ENCODE measurements around the gene PSMB2.

PSMB2 gene

DNA sequence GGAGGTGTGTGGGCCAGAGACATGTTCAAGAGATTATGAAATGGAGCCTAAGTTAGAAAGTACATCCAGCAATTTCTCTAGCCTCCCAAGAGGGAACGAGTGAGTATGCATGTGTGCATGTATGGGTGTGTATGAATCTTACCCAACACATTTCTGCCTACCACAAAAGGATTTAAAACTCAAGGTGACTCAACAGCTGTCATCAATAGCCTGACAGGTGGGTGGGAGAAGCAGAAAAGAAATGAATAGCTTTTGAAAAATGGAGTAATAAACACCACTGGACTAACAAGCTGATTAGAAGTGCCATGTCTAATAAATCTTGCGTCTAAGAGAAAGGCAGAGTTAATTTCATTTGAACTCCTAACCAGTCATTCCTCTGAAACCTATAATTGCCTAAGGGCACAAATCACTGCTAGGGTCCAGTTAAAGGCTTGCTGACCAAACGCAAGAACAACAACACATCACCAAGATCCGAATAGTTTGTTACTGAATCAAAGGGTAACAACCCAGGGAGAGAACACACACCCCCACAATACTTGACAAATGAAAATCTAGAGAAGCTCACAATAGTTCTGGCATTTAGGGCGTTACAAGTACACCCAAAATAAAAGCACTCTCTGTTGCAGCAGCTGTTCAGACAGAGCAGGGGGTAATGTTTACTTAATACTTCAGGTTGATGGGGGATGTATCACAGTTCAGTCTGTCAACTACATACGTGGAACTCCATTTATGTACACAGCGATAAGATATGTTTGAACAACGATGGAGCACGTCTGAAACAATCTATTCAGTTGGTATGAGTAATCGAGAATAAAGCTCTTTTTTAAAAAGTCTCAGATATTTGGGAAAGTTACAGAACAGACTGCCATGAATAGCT lies 85.5 kb downstream of the PSMB2 start:
- no peak for DNase-seq

- DNase-seq, result no peak
Measured at GRCh38 chr1:35555212-35555584, 86.1 kb downstream of the PSMB2 start.

DNA sequence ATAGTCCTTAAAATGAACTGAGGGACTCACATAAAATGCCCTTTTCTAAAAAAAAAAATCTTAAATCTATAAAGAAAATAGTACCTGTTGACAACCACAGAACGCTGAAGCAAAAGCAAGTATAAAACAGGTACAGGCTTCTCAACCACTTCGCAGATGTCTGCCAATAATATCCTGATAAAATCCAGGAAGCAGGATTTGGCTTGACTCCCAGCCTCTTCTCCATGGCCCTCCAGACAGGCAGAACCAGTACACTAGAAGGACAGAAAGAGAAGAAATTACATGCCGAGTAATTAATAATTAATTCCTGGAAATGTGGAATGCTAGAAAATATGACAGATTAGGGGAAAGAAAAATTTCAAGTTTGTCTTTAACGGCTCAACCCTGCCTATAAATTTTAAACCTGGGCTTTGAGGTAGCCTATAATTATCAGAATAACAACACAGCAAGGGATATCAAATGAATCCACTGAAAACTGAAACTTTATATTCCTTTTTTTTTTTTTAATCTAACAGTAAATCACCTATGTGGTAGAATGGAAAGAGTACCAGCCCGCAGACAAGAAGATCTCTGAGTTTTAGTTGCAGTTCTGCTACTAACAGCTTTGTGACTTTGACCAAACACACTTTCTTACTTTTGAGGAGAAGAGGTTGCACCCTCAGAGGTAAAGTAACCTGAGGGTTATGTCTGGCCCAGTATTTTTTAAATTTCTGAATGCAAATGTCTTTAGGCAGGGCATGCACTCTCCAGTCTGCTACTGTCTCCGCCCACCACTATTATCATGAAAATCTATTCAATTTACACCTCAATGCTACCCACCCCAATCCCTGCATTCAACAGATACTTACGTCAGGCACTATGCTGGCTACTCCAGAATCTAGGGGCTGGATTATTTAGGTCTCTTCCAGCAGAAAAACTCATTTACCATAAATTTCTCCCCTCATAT lies 86.8 kb downstream of the PSMB2 start:
- no peak for DNase-seq

GRCh38 chr1:35553851-35554250 lies 87.5 kb downstream of the PSMB2 start:
- DNase-seq, result no peak

All from stimulated activated CD4-positive, alpha-beta T cell treated with anti-CD3 and anti-CD28 coated beads, Interleukin-4, amount 100 ng/mL, for 1 hour (primary cell).